Activated CD8-positive, alpha-beta memory T cell treated with anti-CD3 and anti-CD28 coated beads, Interleukin-2, amount 50 U/mL, for 24 hours (primary cell): ENCODE results near the gene DNAH8.

Experiments
- DNase-seq: peaks from one replicate; pipeline ENCODE4 v3.0.0-alpha.2; 2020; ENCODE audit errors: extremely low read depth

The DNAH8 gene

GRCh38 chr6:38796850-38797249 lies 81.7 kb downstream of the DNAH8 start:
- no peak for DNase-seq

- no peak for DNase-seq
These were observed 82.3 kb downstream of the DNAH8 start for GRCh38 chr6:38797391-38797790.

GRCh38 chr6:38799529-38800184 lies 84.5 kb downstream of the DNAH8 start:
- no peak for DNase-seq

GRCh38 chr6:38801305-38801704 lies 86.2 kb downstream of the DNAH8 start:
- no peak for DNase-seq

GRCh38 chr6:38802497-38802896 lies 87.4 kb downstream of the DNAH8 start:
- no peak for DNase-seq

- no peak for DNase-seq
These were observed 88.0 kb downstream of the DNAH8 start for GRCh38 chr6:38803129-38803528.

GRCh38 chr6:38804358-38804757 lies 89.2 kb downstream of the DNAH8 start:
- DNase-seq, result no peak

GRCh38 chr6:38805127-38805655 lies 90.1 kb downstream of the DNAH8 start:
- DNase-seq, result no peak

- no peak for DNase-seq
These were observed 90.6 kb downstream of the DNAH8 start for GRCh38 chr6:38805692-38806091.

GRCh38 chr6:38806271-38806670 lies 91.2 kb downstream of the DNAH8 start:
- no peak for DNase-seq

- no peak for DNase-seq
These were observed 91.7 kb downstream of the DNAH8 start for GRCh38 chr6:38806833-38807232.

GRCh38 chr6:38808039-38808438 lies 92.9 kb downstream of the DNAH8 start:
- DNase-seq, result no peak

- DNase-seq, result no peak
These were observed 98.1 kb downstream of the DNAH8 start for GRCh38 chr6:38813041-38813823.

- DNase-seq, result no peak
These were observed 99.7 kb downstream of the DNAH8 start for GRCh38 chr6:38814761-38815160.

GRCh38 chr6:38815250-38815649 lies 100.1 kb downstream of the DNAH8 start:
- no peak for DNase-seq

GRCh38 chr6:38818691-38819090 lies 103.6 kb downstream of the DNAH8 start:
- DNase-seq, result no peak

- DNase-seq, result no peak
These were observed 107.9 kb downstream of the DNAH8 start for GRCh38 chr6:38822963-38823362.

GRCh38 chr6:38824243-38824894 lies 109.3 kb downstream of the DNAH8 start:
- DNase-seq, result no peak

GRCh38 chr6:38827024-38827423 lies 111.9 kb downstream of the DNAH8 start:
- DNase-seq, result no peak

- DNase-seq, result no peak
These were observed 116.8 kb downstream of the DNAH8 start for GRCh38 chr6:38831865-38832264.

- DNase-seq, result no peak
These were observed 118.2 kb downstream of the DNAH8 start for GRCh38 chr6:38833320-38833719.

- no peak for DNase-seq
These were observed 121.5 kb downstream of the DNAH8 start for GRCh38 chr6:38836585-38836984.

GRCh38 chr6:38837101-38837500 lies 122.0 kb downstream of the DNAH8 start:
- DNase-seq, result no peak
